Activated CD4-positive, alpha-beta T cell treated with anti-CD3 and anti-CD28 coated beads for 4 hours (primary cell): ENCODE measurements around the gene TMEM243.
"Not testable (repeated sequence)": the region's sequence is repeated elsewhere in the genome, so short reads cannot be mapped to it uniquely, and the experiment has no call there.

Source experiments
- DNase-seq, 2 donors: peaks; one replicate each; pipeline ENCODE4 v3.0.0-alpha.2; 2020

Gene TMEM243

GRCh38 chr7:87210506-87210905 is 9.0 kb downstream of the TMEM243 start:
- DNase-seq, result no peak

- no peak for DNase-seq
These were observed 10.1 kb downstream of the TMEM243 start for GRCh38 chr7:87209295-87209924.

- DNase-seq, result no peak
These were observed 13.2 kb downstream of the TMEM243 start for GRCh38 chr7:87206361-87206760.

GRCh38 chr7:87205701-87206100 is 13.8 kb downstream of the TMEM243 start:
- not testable (repeated sequence) for DNase-seq

GRCh38 chr7:87204933-87205332 is 14.6 kb downstream of the TMEM243 start:
- no peak for DNase-seq

- not testable (repeated sequence) for DNase-seq
These were observed 15.6 kb downstream of the TMEM243 start for GRCh38 chr7:87203929-87204328.

GRCh38 chr7:87202705-87203104 is 16.8 kb downstream of the TMEM243 start:
- no peak for DNase-seq

- DNase-seq, result no peak
These were observed 17.3 kb downstream of the TMEM243 start for GRCh38 chr7:87202208-87202607.

- no peak for DNase-seq
These were observed 19.7 kb downstream of the TMEM243 start for GRCh38 chr7:87199700-87200450.

GRCh38 chr7:87199241-87199640 is 20.3 kb downstream of the TMEM243 start:
- DNase-seq, result no peak

GRCh38 chr7:87193912-87194311 is 25.6 kb downstream of the TMEM243 start:
- DNase-seq, result no peak

GRCh38 chr7:87192784-87193487 is 26.6 kb downstream of the TMEM243 start:
- DNase-seq, result no peak

GRCh38 chr7:87190783-87191182 is 28.7 kb downstream of the TMEM243 start:
- no peak for DNase-seq

GRCh38 chr7:87188930-87189329 is 30.6 kb downstream of the TMEM243 start:
- no peak for DNase-seq

GRCh38 chr7:87187120-87187519 is 32.4 kb downstream of the TMEM243 start:
- no peak for DNase-seq

- no peak for DNase-seq
These were observed 40.4 kb downstream of the TMEM243 start for GRCh38 chr7:87179180-87179579.

- DNase-seq, result no peak
These were observed 41.2 kb downstream of the TMEM243 start for GRCh38 chr7:87178320-87178719.

GRCh38 chr7:87173471-87173870 is 46.1 kb downstream of the TMEM243 start:
- DNase-seq, result no peak

- no peak for DNase-seq
These were observed 48.1 kb downstream of the TMEM243 start for GRCh38 chr7:87171282-87171934.

- DNase-seq, result no peak
These were observed 48.7 kb downstream of the TMEM243 start for GRCh38 chr7:87170828-87171227.

- no peak for DNase-seq
These were observed 55.1 kb downstream of the TMEM243 start for GRCh38 chr7:87164433-87164832.

GRCh38 chr7:87159538-87159937 is 60.0 kb downstream of the TMEM243 start:
- no peak for DNase-seq

- no peak for DNase-seq
These were observed 62.8 kb downstream of the TMEM243 start for GRCh38 chr7:87156709-87157108.
